HEK293 (cell line): ENCODE results near the gene PTPRA.

Experiments
- CTCF ChIA-PET: fragments of 350-600 bp; formaldehyde crosslinking; extraction: SDS; loops from one replicate; lab custom pipeline; 2021; ENCODE audit warnings: antibody characterized with exemption; lab: Yijun Ruan, JAX
- POLR2A ChIA-PET: fragments of 300-600 bp; formaldehyde crosslinking; extraction: SDS; loops from one replicate; lab custom pipeline; 2020; ENCODE audit warnings: antibody characterized with exemption, inconsistent platforms; lab: Yijun Ruan, JAX
- H3K27ac ChIP-seq: fragments of 200-500 bp; sonication (Bioruptor generic); 2 replicates; pipeline ENCODE4 v1.5.1; 2014; ENCODE audit warnings: low read depth, low read length, control low read depth, inconsistent platforms; ENCODE audit errors: extremely low read depth
- H3K36me3 ChIP-seq, 2 experiments: fragments of 200-500 bp in 1 of 2; sonication (Bioruptor generic) in 1 of 2; 1 replicate in 1 of 2; 2 replicates in 1 of 2; pipeline ENCODE4 v1.5.1; 2014 to 2017; ENCODE audit warnings: inconsistent platforms in 2 of 2, low read length in 2 of 2; ENCODE audit not compliant: control insufficient read depth in 2 of 2, insufficient read depth in 1 of 2
- H3K4me1 ChIP-seq: fragments of 200-500 bp; sonication (Bioruptor generic); 2 replicates; pipeline ENCODE4 v1.5.1; 2014; ENCODE audit warnings: mild to moderate bottlenecking, low read length, inconsistent platforms; ENCODE audit not compliant: control insufficient read depth, insufficient read depth
- H3K4me3 ChIP-seq: 2 replicates; pipeline ENCODE4 v1.5.1; 2011; ENCODE audit warnings: low read depth, mild to moderate bottlenecking, control low read depth, low read length, moderate library complexity
- H3K9me3 ChIP-seq: fragments of 200-500 bp; sonication (Bioruptor generic); 2 replicates; pipeline ENCODE4 v1.5.1; 2014; ENCODE audit warnings: low read depth, low read length, inconsistent platforms; ENCODE audit not compliant: control insufficient read depth, insufficient read depth
- BCL6B ChIP-seq: fragments of 450-650 bp; formaldehyde crosslinking; IDR thresholded peaks from 2 replicates; pipeline ENCODE4 v1.5.1; 2017; ENCODE audit warnings: missing biosample characterization, missing genetic modification characterization
- CTCF ChIP-seq: fragments of 450-650 bp; formaldehyde crosslinking; IDR thresholded peaks from 2 replicates; pipeline ENCODE4 v1.5.1; 2016; ENCODE audit warnings: missing biosample characterization, missing genetic modification characterization
- EGR2 ChIP-seq: fragments of 450-650 bp; formaldehyde crosslinking; IDR thresholded peaks from 2 replicates; pipeline ENCODE4 v1.5.1; 2016; ENCODE audit warnings: low read depth, missing biosample characterization, missing genetic modification characterization
- GLIS1 ChIP-seq: fragments of 450-650 bp; formaldehyde crosslinking; IDR thresholded peaks from 2 replicates; pipeline ENCODE4 v1.5.1; 2016; ENCODE audit warnings: missing biosample characterization, missing genetic modification characterization
- HIC1 ChIP-seq: fragments of 450-650 bp; formaldehyde crosslinking; IDR thresholded peaks from 2 replicates; pipeline ENCODE4 v1.5.1; 2016; ENCODE audit warnings: missing biosample characterization, missing genetic modification characterization
- KLF17 ChIP-seq: fragments of 450-650 bp; formaldehyde crosslinking; IDR thresholded peaks from 2 replicates; pipeline ENCODE4 v1.5.1; 2016; ENCODE audit warnings: missing biosample characterization, missing genetic modification characterization
- PRDM10 ChIP-seq: fragments of 450-650 bp; formaldehyde crosslinking; IDR thresholded peaks from 2 replicates; pipeline ENCODE4 v1.5.1; 2016; ENCODE audit warnings: missing biosample characterization, missing genetic modification characterization
- SCRT2 ChIP-seq: fragments of 450-650 bp; formaldehyde crosslinking; IDR thresholded peaks from 2 replicates; pipeline ENCODE4 v1.5.1; 2016; ENCODE audit warnings: missing biosample characterization, missing genetic modification characterization
- SP3 ChIP-seq: fragments of 450-650 bp; formaldehyde crosslinking; IDR thresholded peaks from 2 replicates; pipeline ENCODE4 v1.5.1; 2016; ENCODE audit warnings: missing biosample characterization, missing genetic modification characterization
- ZNF175 ChIP-seq: fragments of 450-650 bp; formaldehyde crosslinking; IDR thresholded peaks from 2 replicates; pipeline ENCODE4 v1.5.1; 2016; ENCODE audit warnings: missing biosample characterization, missing genetic modification characterization
- ZNF391 ChIP-seq: fragments of 450-650 bp; formaldehyde crosslinking; IDR thresholded peaks from 2 replicates; pipeline ENCODE4 v1.5.1; 2016; ENCODE audit warnings: low read depth, missing biosample characterization, missing genetic modification characterization, borderline replicate concordance
- ZNF645 ChIP-seq: fragments of 450-650 bp; formaldehyde crosslinking; IDR thresholded peaks from 2 replicates; pipeline ENCODE4; 2016; ENCODE audit warnings: missing biosample characterization, missing genetic modification characterization
- ZNF654 ChIP-seq: fragments of 450-650 bp; formaldehyde crosslinking; IDR thresholded peaks from 2 replicates; pipeline ENCODE4 v1.5.1; 2016; ENCODE audit warnings: low read depth, missing biosample characterization, missing genetic modification characterization
- ZNF704 ChIP-seq: fragments of 450-650 bp; formaldehyde crosslinking; IDR thresholded peaks from 2 replicates; pipeline ENCODE4 v1.5.1; 2016; ENCODE audit warnings: missing biosample characterization, missing genetic modification characterization
- ZNF785 ChIP-seq: fragments of 450-650 bp; formaldehyde crosslinking; IDR thresholded peaks from 2 replicates; pipeline ENCODE4 v1.5.1; 2016; ENCODE audit warnings: missing biosample characterization, missing genetic modification characterization
- ZSCAN16 ChIP-seq: fragments of 450-650 bp; formaldehyde crosslinking; IDR thresholded peaks from 2 replicates; pipeline ENCODE4 v1.5.1; 2016; ENCODE audit warnings: missing biosample characterization, missing genetic modification characterization

The PTPRA gene

GRCh38 chr20:2864626-2865025 is 8.7 kb upstream of the PTPRA start:
- Histone ChIP-seq H3K4me3 (no peak overlapping the region), H3K9me3 (no peaks in the 10 kb centered on the region), H3K27ac (no peak overlapping the region), H3K4me1 (no peaks in the 10 kb centered on the region; the same call in none of the 2 replicates), H3K36me3 (peaks cover 0 to 54% of the 10 kb centered on the region in 2 experiments; a peak in 2 of 3 replicates)
- ChIA-PET POLR2A (interaction anchor here (0.6 kb wide), 1 partner anchor 58 kb away, joined by 3 read pairs; no protein-coding TSS in a partner anchor), CTCF (interaction anchor here (0.9 to 3.4 kb wide), 5 partner anchors 8 to 137 kb away, joined by 3 to 22 read pairs (median 10); no protein-coding TSS in a partner anchor)
- TF ChIP-seq ZNF704 (tag by site-specific recombination), result no peak

- ChIA-PET POLR2A (interaction anchor here (0.6 kb wide), 2 partner anchors 55 to 58 kb away, joined by 3 read pairs; no protein-coding TSS in a partner anchor), CTCF (interaction anchor here (0.5 to 3.4 kb wide), 8 partner anchors 9 to 213 kb away, joined by 3 to 22 read pairs (median 4); no protein-coding TSS in a partner anchor)
- H3K9me3 ChIP-seq, result no peaks in the 10 kb centered on the region
- no peak overlapping the region for H3K4me3 ChIP-seq
- TF ChIP-seq ZSCAN16 (tag by site-specific recombination), result no peak
- TF ChIP-seq HIC1, result no peak
- TF ChIP-seq BCL6B (tag by site-specific recombination), result no peak
- TF ChIP-seq GLIS1, result no peak
- no peak for TF ChIP-seq ZNF391 (tag by site-specific recombination)
- no peak for TF ChIP-seq SP3 (tag by site-specific recombination)
- TF ChIP-seq KLF17 (tag by site-specific recombination), result no peak
- no peak for TF ChIP-seq ZNF175 (tag by site-specific recombination)
- TF ChIP-seq ZNF645 (tag by site-specific recombination), result no peak
- TF ChIP-seq ZNF785 (tag by site-specific recombination), result no peak
- H3K27ac ChIP-seq, result no peak overlapping the region
- H3K4me1 ChIP-seq, result no peaks in the 10 kb centered on the region; the same call in none of the 2 replicates
- H3K36me3 ChIP-seq, result peaks cover 0 to 54% of the 10 kb centered on the region in 2 experiments; a peak in 2 of 3 replicates
Observed at GRCh38 chr20:2865101-2865500, 8.2 kb upstream of the PTPRA start.

GRCh38 chr20:2865630-2866029 is 7.7 kb upstream of the PTPRA start:
- TF ChIP-seq ZNF654 (tag by site-specific recombination) (peak; percentile 50), SCRT2 (tag by site-specific recombination) (peak; percentile 42; the same call in 1 of the 2 replicates), PRDM10 (tag by site-specific recombination) (no peak), EGR2 (tag by site-specific recombination) (peak; percentile 49; the same call in 1 of the 2 replicates), CTCF (tag by site-specific recombination) (0 out of 2 replicates have a peak, but pooled peaks have one; percentile 32)
- TF ChIP-seq, all 188 proteins: peak for 4
- H3K4me1 ChIP-seq, result peaks cover 4% of the 10 kb centered on the region
- POLR2A ChIA-PET, result interaction anchor here (0.6 kb wide), 1 partner anchor 56 kb away, joined by 3 read pairs; no protein-coding TSS in a partner anchor

More at GRCh38 chr20:2865630-2866029, 7.7 kb upstream of the PTPRA start:
- peaks cover 0 to 53% of the 10 kb centered on the region in 2 experiments; a peak in 2 of 3 replicates for H3K36me3 ChIP-seq
- H3K9me3 ChIP-seq, result no peaks in the 10 kb centered on the region
- CTCF ChIA-PET, result interaction anchor here (0.5 to 3.4 kb wide), 8 partner anchors 9 to 212 kb away, joined by 3 to 22 read pairs (median 4); no protein-coding TSS in a partner anchor
- no peak overlapping the region for H3K27ac ChIP-seq
- H3K4me3 ChIP-seq, result no peak overlapping the region
